ENCODE results near the gene SESTD1. TPM values are rescaled to one million over a fixed set of nuclear protein-coding genes. Genes with fewer than 3 reads are reported as not detected.
"Not testable (repeated sequence)": the region's sequence is repeated elsewhere in the genome, so short reads cannot be mapped to it uniquely, and the experiment has no call there.

Gene SESTD1
- polyA plus RNA-seq, 1 donor, result 29.8 TPM

DNA sequence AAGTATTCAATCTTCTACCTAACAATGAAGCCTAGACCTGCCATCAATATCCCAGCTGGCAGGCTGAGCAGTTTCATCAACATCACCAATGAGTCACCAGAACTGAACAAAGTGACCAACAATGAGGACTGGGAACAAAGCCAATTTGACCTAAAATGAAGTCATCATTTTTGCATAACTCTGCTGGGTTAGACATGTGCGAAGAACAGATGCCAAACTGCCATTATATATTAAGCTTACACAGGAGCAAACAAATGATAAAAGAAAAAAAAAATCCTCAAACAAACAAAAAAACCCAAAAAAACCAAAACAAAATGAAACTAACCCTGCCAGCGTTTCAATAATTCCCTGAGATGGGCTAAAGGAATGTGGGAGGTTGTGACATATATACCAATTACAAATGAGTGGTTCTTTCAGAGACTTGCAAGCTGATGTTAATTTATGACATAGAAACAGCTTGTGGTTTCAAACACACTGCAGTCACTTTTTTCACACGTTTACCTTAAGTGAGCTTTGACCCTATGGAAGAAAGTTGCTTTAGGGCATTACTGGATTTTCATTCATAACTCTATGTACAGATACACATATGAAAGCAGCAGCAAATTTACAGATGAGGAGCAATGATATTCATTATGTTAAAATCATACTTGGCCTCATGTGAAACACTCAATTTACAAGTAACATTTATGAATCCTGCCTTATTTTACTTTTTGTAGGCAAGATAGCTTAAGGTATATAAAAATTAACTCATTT is 157.8 kb downstream of the SESTD1 start:
- DNase-seq (ENCODE audit: low read depth), result peak; percentile 14

DNA sequence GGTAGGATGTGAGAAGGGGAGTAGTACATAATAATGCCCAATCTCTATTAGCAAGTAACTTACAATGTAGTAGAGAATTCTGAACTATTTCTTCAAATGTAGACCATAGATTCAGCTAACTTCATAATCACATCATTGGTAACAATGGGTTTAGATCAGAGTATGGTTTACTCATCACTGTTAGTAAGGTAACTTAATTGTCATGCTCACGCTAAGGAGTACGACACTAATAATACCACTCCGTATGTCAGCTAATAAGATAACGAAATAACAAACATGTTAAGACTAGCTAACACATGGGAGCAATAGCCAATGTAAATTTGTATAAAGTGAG is 158.3 kb downstream of the SESTD1 start:
- DNase-seq (ENCODE audit: low read depth), result no peak

DNA sequence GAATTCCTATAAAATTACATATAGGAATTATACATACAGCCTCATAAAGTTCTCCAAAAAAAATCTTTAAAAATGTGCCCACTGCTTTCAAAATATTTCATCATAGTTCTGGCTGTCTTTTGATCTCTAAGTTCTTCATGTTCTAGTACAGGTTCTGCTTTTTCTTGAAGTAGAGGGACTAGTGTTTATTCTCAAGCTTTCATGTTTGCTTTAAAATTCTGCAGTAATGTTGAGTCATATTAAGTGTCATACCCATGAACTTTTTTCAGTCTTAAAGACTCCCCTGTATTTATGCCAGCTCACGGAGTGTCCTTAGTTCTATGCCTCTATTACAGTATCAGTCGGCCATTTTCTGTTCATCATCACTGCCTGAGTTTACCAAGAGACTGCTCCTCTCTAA is 159.9 kb downstream of the SESTD1 start:
- no peak for DNase-seq (ENCODE audit: low read depth)

DNA sequence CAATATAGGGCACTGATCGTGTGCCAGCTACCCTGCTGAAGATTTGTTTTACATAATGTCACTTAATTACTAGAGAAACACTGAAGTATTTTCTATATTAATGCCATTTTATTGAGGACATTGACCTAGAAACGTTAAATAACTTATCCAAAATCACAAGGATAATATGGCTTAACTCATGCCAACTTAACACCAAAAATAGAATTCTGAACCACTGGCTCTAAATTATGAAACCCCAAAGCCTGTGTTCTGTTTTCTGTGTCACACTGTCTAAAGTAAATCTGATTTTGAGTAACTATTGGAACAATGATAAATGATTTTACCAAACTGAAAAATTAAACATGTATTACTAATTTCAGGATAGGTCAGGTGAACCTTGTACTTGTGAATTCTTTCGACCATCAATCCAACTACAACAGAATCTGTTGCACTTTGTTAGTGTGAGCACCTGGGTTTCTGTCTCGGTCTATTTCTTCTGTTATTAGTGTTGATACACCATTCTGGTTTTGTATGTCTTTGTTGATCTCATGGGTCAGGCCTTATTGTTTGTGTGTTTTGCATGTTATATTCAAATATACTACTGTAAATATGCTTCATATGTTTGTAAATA is 166.4 kb downstream of the SESTD1 start:
- no peak for DNase-seq (ENCODE audit: low read depth)

DNA sequence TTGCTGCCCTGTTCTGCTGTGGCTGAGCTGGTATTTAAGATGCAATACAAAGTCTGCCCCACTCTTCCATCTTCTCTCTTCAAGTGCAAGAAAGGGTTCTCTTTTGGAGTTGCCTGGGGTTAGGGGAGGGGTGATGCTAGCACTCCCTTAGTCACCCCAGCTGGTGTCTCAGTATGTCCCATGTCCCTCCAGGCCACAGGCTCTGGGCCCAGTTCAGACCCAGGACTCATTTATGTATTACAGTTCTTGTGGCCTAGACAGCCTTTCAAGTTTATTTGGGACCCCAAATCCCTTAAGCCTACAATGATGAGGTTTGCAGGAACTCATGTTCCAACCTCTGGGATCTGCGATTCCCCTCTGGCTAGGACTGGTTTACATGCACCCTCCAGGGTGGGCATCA is 167.5 kb downstream of the SESTD1 start:
- no peak for DNase-seq (ENCODE audit: low read depth)

DNA sequence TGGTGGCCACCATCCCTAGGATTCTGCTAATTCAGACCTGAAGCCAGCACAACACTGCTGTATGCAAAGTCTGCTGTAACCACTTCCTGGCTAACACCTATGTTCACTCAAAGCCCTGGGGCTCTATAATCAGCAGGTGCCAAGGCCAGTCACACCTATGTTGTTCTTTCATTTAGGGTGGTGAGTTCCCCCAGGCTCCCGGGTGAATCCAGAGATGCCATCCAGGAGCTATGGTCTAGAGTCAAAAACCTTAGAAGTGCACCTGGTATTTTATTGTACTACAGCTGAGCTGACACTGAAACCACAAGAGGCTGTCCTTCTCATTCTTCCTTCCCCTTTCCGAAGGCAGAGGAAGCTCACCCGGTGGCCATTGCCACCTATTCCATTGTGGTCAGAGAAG is 168.5 kb downstream of the SESTD1 start:
- no peak for DNase-seq (ENCODE audit: low read depth)

DNA sequence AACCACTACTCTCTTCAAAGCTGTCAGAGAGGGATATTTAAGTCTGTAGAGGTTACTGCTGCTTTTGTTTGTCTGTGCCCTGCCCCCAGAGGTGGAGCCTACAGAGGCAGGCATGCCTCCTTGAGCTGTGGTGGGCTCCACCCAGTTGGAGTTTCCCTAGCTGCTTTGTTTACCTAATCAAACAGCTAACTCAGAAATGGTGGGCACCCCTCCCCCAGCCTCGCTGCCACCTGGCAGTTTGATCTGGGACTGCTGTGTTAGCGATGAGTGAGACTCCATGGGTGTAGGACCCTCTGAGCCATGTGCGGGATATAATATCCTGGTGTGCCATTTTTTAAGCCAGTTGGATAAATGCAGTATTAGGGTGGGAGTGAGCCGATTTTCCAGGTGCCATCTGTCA is 171.7 kb downstream of the SESTD1 start:
- not testable (repeated sequence) for DNase-seq (ENCODE audit: low read depth)

DNA sequence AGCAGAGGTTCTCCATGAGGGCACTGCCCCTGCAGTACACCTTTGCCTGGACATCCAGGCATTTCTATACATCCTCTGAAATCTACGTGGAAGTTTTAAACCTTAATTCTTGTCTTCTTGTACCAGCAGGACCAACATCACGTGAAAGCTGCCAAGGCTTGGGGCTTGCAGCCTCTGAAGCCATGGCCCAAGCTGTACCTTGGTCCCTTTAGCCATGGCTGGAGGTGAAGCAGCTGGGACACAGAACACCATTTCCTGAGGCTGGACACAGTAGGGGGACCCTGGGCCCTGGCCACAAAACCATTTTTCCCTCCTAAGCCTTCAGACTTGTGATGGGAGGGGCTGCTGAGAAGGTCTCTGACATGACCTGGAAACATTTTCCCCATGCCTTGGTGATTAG is 181.9 kb downstream of the SESTD1 start:
- no peak for DNase-seq (ENCODE audit: low read depth)

DNA sequence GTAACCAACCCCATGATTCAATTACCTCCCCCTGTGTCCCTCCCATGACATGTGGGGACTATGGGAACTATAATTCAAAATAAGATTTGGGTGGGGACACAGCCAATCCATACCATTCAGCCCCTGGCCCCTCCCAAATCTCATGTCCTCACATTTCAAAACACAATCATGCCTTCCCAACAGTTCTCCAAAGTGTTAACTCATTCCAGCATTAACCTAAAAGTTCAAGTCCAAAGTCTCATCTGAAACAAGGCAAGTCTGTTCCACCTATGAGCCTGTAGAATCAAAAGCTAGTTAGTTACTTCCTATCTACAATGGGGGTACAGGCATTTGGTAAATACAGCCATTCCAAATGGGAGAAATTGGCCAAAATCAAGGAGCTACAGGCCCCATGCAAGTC is 182.7 kb downstream of the SESTD1 start:
- no peak for DNase-seq (ENCODE audit: low read depth)

DNA sequence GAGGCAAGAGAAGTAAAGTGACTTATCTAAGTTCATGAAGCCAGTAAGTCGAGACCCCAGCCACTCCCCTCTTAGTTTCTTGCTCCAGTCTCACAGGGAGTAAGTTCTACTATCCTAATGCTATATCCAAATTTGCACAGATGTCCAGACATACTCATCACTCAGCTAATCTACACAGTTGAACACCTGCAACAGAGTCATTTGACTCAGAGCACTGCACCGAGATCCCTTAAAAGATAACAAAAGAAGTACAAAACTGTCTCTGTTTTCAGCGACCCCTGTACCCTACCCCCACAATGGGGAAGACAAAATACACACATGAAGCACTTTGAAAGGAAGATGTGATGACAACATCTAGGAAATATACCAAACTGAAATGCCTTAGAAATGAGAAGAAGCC is 192.1 kb downstream of the SESTD1 start:
- no peak for DNase-seq (ENCODE audit: low read depth)

DNA sequence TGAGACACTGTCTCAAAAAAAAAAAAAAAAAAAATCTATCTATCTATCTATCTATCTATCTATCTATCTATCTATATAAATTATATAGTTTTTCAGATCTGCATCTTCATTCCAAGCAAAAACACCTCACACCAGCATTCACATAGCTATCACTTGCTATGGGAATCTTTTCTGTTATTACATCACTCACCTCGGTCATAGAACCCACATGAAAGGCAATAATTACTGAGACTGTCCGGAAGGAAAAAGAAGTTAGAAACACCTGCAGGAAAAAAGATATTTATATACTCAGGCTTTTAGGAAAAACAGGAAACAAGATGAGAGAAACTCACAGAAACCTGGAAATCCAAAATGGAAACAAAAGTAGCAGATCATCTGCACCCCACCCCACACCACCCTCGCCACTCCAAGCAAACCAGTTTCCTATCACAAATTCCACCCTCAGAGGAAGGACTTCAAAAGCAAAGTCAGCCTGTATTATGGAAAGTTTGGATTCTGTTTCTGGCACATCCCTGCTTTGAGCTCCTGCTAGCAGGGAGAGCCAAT is 192.7 kb downstream of the SESTD1 start:
- no peak for DNase-seq (ENCODE audit: low read depth)

DNA sequence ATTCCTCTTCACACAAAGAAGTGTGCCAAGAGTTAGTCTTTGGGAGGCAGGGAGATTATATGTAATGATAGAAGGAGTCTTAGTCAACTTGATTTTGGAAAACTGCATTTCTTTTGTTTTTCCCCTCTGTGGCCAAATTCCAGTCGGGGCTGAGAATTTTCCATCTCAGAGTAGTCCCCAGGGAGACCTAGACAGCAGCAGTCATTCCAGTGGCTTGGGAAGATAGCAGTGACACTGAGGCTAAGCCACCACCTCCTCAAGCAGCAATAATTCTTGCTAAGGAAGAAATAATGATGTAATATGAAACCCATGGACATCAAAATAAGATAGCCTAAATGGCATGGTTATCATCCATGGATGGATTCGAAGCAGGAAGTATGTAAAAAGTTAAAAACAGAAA is 193.7 kb downstream of the SESTD1 start:
- no peak for DNase-seq (ENCODE audit: low read depth)

DNA sequence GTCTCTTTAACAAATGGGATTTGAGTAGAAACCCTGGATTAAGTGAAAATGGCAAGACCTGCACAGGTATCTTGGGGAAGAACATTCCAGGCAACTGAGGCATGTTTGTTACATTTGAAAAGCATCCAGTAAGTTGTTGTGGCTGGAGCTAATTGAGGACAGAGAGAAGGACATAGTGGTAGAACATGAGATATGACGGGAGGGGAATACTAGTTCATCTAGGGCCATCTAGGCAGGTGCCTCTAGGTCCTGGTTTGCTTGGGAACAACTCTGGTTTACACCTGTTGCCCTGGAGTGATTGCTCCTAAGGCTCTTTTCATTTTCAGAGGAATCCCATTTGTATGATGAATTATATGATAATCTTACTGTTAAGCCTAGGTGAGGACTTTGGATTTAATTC is 194.9 kb downstream of the SESTD1 start:
- no peak for DNase-seq (ENCODE audit: low read depth)

DNA sequence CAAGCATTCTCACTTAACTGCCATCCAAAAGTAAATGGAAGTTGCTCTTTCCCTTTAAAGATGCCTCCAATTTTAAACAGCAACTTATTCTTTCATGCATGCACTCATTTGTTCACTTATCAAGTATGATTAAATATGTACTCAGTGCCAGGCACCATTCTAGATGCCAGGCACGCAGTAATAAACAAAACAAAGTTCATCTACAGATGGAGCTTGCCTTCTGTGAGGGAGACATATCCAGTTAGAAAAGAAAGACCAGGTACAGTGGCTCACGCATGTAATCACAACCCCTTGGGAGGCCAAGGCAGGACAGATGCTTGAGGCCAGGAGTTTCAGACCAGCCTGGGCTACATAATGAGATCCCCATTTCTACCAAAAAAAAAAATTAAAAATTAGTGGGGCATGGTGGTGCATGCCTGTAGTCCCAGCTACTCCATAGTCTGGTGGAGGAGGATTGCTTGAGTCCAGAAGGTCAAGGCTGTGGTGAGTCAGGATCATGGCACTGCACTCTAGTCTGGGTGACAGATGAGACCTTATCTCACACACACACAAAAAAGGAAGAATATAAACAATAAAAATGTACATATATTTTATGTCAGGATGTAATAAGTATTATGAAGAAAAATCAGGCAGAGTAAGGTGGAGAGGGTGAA is 195.5 kb downstream of the SESTD1 start:
- no peak for DNase-seq (ENCODE audit: low read depth)

DNA sequence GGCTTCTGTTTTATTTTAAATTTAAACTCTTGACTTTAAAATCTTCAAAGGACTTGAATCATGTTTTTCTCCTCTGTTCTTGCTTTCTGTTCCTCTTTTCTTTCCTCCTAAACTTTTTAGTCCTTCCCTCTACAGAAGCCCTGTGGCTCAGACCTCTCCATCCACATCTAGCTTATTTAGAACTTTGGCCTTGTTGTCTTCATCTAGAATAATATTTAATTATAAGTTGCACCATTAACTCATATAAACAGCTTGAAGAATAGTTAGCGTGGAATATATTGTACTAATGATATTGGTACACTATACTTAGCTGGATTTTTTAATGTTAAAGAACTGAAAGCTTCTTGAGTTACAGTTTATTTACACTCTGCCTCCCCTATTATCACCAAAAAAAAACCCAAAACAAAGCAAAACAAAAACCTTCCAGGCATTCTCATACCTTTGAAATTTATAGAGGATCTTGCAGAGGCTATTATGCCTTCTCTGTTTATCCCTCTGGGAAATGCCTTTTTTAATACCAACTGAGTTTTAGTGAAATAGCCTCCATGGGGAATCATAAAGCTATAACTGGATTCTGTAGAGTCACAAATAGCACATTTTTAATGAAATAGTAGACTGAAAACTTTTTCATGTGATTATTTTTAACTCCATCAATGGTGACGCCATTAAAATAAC is 205.5 kb downstream of the SESTD1 start:
- DNase-seq (ENCODE audit: low read depth), result no peak

DNA sequence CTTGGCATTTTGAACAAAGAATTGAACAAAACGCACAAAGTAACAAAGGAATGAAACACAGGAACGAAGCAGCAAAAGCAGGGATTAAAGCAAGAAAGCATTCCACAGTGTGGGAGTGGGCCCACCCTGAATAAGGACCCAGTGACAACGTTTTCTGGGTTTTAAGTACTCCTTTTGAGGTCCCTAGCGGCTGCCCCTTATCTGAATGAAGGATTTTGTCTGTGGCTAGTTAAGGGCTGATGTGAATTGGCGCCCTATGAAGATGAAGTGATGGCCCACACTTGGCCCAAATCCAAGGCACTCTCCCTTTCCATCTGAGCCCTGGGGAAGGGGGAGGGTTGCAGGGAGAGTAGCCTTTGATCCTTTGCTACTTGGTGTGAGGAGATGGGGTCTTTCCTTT is 206.9 kb downstream of the SESTD1 start:
- no peak for DNase-seq (ENCODE audit: low read depth)

DNA sequence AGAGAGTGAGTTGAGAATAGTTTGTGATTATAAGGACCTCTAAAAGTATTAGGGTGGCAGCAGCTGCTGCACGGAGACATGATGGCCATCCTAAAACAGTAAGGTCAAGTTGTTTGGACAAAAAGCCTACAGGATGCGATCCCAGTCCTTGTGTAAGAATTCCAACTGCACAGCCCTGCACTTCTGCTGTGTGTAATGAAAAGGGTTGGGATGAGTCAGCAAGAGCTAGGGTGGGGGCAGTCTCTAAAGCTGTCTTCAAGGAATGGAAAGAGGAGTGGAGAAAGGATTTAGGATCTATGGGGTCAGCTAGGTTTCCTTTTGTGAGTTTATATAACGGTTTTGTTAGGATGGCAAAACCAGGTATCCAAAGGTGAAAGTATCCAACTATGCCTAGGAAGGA is 211.1 kb downstream of the SESTD1 start:
- not testable (repeated sequence) for DNase-seq (ENCODE audit: low read depth)

Other genes with a start within 250 kb of the SESTD1 start
- gene CCDC141, start 214.7 kb downstream of the SESTD1 start, polyA plus RNA-seq (ENCODE audit: insufficient read length), result 79.4 TPM

Measured in forelimb muscle (tissue), 1 donor.